GM20000 (cell line): Measurements from ENCODE around the gene HOXA9.

ENCODE experiments used
- DNase-seq: peaks from one replicate; pipeline ENCODE4 v3.0.0; 2012; ENCODE audit warnings: low spot score
- TF ChIP-seq, protein P1 (sequence below): IDR thresholded peaks from 2 replicates; pipeline ENCODE4 v1.5.1; 2012; ENCODE audit warnings: mild to moderate bottlenecking, control low read depth; ENCODE audit errors: extremely low read depth, missing control alignments

The HOXA9 gene

DNA sequence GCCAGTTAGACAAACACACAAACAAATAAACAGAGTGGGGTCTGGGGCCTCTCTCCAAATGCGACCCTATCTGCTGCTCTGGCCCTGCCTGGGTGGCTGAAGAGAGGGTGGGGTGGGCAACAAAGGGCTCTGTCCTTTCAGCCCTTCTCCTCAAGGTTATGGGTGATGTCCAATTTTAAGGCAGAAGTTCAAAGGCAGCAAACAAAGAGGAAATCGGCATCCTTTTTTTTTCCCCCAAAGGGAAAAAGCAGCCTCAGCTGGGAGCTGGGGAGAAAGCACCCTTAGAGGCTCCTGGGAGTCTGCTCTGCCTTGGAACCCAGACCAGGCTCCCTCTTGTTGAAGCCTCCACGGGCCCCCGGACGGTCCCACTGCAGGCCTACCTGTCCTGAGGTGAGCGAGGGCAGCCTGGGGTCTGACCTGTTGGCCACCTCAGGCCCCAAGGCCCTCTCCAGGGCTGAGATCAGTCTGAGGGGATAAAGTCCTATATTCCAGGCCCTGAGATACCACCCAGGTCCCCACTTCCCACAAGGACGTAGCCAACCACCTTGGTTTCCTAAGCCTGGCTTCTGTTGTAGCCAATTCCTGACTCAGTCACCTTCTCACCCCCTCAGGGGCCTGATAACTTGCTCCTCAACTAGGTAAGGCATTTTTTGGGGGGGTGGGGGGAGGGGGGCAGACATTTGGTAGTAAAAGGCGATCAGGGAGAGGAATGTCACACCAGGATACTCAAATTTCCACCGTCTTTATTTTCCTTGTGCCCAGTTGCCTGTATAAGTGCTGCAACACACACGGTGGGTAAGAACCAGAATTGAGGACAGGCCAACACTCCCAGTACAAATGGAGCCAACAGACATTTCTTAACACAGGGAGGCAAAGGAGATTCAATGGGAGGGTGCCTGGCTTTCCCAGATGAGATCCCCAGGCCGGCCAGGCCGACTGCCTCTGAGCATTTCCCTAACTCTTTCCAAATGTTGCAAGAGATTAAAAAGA, 15.4 kb upstream of the HOXA9 start:
- TF ChIP-seq, protein P1, sequence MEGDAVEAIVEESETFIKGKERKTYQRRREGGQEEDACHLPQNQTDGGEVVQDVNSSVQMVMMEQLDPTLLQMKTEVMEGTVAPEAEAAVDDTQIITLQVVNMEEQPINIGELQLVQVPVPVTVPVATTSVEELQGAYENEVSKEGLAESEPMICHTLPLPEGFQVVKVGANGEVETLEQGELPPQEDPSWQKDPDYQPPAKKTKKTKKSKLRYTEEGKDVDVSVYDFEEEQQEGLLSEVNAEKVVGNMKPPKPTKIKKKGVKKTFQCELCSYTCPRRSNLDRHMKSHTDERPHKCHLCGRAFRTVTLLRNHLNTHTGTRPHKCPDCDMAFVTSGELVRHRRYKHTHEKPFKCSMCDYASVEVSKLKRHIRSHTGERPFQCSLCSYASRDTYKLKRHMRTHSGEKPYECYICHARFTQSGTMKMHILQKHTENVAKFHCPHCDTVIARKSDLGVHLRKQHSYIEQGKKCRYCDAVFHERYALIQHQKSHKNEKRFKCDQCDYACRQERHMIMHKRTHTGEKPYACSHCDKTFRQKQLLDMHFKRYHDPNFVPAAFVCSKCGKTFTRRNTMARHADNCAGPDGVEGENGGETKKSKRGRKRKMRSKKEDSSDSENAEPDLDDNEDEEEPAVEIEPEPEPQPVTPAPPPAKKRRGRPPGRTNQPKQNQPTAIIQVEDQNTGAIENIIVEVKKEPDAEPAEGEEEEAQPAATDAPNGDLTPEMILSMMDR = no peak
- no peak for DNase-seq

DNA sequence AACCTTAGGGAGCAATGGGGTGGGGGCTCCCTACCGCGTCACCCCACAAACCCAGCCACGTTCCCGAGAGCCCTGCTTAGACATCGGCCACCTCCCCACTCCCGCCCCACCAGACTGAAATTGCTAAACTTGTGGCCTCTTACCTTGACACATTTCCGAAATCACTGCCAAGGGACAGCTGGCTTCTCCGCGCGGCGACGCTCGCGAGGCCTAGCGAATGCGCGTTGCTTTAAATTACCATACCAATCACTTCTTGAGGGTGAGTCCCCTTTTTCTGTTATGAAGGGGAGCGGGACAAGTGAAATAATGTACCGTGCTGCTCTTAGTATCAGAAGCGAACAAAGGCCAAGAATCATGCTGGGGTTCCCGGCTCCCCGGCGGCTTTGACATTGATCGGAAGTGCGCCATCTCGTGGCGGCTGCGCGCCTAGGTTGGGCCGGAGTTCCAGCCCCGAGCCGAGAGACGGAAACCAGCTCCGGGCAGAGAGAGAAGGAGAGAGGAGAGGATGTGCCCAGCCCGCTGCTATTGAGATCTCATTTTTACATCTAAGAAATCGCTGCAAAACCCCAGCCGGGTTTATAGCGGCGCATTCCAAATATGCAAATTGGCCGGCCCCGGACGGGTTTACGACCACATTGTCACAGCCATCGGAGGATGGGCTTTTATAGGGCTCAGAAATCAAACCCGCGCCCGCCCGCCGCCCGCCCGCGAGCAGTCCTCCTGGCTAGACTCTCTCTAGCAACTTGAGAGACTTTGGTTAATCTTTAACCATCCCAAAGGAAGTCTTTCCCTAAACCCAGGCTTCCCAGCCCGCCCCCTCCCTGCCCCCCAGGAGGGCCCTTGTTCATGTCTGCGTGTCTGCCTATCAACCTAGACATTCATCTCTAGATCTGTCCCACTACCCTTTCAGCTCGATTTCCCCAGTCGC, 14.4 kb upstream of the HOXA9 start:
- peak; percentile 82 for DNase-seq
- TF ChIP-seq, protein P1 = peak; percentile 63

DNA sequence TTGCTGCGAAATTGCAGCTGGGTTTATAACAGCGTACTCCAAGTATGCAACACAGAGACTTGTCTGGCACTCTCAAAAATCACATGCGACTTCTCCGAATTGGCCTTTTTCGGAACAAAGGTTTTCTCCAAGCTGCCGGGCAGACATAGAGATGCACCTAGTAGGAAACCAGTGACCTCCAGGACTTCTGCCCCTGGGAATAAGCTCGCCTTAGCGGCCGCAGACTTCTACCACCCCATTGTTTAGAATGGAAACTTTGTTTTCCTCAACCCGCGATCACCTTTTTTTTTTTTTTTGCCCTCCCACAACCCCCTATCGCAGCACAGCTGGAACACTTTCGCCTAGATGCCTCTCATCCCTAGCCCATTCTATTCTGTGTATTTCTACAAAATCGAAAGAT, 13.7 kb upstream of the HOXA9 start:
- no peak for DNase-seq
- TF ChIP-seq, protein P1 = no peak

DNA sequence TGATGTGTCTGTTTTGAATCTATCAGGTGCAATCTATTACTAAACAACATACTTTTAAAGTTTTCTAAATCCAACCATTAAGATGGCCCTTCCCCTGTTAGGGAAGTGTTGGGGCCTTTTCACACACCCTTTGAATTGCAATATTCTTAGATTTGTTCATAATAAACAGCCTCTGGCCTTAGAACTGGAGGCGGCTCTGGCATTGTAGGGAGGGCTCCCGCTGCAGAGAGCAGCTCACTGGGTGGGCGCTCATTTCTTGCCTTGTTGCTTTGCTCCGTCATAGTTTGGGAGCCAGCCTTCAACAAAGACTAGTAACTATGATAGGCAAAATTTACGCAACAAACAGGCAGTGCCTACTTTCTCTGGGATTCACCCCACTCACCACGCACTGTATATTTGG, 13.0 kb upstream of the HOXA9 start:
- TF ChIP-seq, protein P1 = no peak
- DNase-seq = no peak

DNA sequence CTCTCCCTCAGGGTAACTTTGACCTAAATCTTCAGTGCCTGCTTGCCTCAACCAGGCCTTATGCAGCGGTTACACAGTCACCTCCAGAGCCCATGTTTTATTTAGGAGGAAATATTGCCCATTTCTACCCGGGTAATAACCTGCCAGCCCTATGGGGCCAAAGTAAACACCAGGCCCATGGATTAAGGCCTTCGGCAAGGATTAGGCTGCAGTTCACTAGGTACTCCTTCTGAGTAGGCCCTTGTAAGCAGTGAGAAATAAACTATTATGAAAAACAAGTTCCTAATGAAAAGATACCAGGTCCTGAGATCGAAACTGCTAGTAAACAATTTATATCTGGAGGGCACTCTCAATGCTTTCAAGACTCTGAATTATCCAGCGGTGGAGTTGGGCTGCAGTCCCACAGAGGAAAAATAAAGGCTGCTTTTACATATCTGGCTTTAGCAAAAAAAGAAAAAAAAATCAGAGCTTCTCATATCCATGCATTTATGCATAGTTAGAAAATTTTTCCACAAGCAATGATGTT, 12.5 kb upstream of the HOXA9 start:
- no peak for DNase-seq
- TF ChIP-seq, protein P1 = no peak

DNA sequence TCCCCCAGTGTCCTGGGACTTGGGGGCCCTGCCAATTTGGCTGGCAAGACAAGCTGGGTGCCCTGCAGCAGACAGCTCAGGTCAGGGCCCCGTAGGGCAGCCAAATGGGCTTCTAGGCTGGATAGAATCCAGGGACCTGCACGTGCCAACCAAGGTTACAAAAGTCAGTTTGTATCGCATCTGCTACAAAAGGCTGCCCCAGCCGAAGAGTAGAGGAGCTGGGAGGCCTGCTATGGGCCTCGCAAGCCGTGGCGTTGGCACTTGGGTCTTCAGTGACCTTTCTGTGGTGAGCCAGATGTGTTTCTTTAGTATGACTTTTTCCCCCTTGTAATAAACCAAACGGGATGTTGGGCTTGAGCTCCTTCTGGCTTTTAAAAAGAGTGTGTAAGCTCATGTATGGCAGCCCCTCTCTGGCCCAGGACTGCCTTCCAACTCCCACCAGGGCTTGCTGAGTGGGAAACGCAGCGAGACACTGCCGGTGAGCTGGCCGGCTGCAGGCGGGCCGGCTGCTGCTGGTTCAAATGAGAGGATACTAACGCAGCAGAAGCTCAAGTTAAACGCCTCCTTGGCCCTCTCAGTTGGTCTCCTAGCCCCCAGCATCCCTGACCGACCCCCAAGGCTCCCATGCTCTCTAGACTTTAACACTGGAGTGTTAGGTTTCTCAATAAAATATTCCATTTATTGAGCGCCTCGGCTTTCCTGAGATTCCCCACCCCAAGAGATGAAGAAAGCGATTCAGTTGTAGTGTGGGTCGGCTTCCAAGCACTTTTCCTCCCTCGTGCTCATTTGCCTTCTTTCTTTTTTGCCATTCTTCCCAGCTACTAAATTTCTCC, 11.8 kb upstream of the HOXA9 start:
- TF ChIP-seq, protein P1 = no peak
- no peak for DNase-seq
